Measurements from ENCODE around the gene HES5. TPM values are rescaled to one million over a fixed set of nuclear protein-coding genes. Genes with fewer than 3 reads are reported as not detected.

Gene HES5
- polyA plus RNA-seq, 1 donor (not counting 4 experiments of a cell fraction or from before 2014, with no cell fraction given), result 0.33 TPM

- no peak for TF ChIP-seq CTCF (optimal IDR thresholded peaks at IDR 0.05 in 1 of 3, IDR thresholded peaks at IDR 0.05 in 1 of 3, conservative IDR thresholded peaks at IDR 0.05 in 1 of 3; ENCODE audit: extremely low read depth in 1 of 3, insufficient read depth in 2 of 3, low read length in 3 of 3)
- TF ChIP-seq EZH2 (IDR thresholded peaks at IDR 0.05; ENCODE audit: low read length), result no peak
- no peaks in the 10 kb centered on the region for H3K9me3 ChIP-seq (ENCODE audit: control insufficient read depth, low read depth, low read length)
- FAIRE-seq (no peak), DNase-seq (ENCODE audit: low read depth, low spot score) (no peak)
- no peak overlapping the region for H3K9ac ChIP-seq (ENCODE audit: control insufficient read depth, extremely low read depth, insufficient read depth, low read length)
- no peaks in the 10 kb centered on the region for H3K9me1 ChIP-seq (ENCODE audit: control insufficient read depth, extremely low read depth, insufficient read depth, low read length)
- no peak overlapping the region for H3K4me2 ChIP-seq (ENCODE audit: control insufficient read depth, extremely low read depth, insufficient read depth, low read depth, low read length)
- no peak overlapping the region for H2AFZ ChIP-seq (ENCODE audit: control insufficient read depth, low read length)
- no peak overlapping the region for H3K4me3 ChIP-seq (ENCODE audit: control insufficient read depth in 2 of 3, extremely low read depth in 1 of 3, insufficient read depth in 2 of 3, low read depth in 1 of 3, low read length in 3 of 3)
- peaks cover 15 to 22% of the 10 kb centered on the region in 2 experiments for H3K36me3 ChIP-seq (ENCODE audit: control insufficient read depth in 2 of 2, extremely low read depth in 1 of 2, insufficient read depth in 2 of 2, low read length in 2 of 2)
- no peaks in the 10 kb centered on the region for H3K27me3 ChIP-seq (ENCODE audit: control insufficient read depth, extremely low read depth, insufficient read depth, low read length)
- no peaks in the 10 kb centered on the region for H3K79me2 ChIP-seq (ENCODE audit: control insufficient read depth, insufficient read depth, low read length)
- dilution Hi-C loops (cut with MboI; ENCODE audit: extremely low pct_ligation_motif_present, low sequenced_read_pairs), result no loop called here
- no peak overlapping the region for H3K27ac ChIP-seq (ENCODE audit: control insufficient read depth, insufficient read depth, low read length)
- H3K4me1 ChIP-seq (ENCODE audit: control insufficient read depth, extremely low read depth, insufficient read depth, low read length), result peaks cover 17% of the 10 kb centered on the region
- H4K20me1 ChIP-seq (ENCODE audit: control insufficient read depth, extremely low read depth, insufficient read depth, low read length), result peaks cover 5% of the 10 kb centered on the region
These were observed 32.2 kb downstream of the HES5 start for GRCh38 chr1:2497891-2498290.

DNA sequence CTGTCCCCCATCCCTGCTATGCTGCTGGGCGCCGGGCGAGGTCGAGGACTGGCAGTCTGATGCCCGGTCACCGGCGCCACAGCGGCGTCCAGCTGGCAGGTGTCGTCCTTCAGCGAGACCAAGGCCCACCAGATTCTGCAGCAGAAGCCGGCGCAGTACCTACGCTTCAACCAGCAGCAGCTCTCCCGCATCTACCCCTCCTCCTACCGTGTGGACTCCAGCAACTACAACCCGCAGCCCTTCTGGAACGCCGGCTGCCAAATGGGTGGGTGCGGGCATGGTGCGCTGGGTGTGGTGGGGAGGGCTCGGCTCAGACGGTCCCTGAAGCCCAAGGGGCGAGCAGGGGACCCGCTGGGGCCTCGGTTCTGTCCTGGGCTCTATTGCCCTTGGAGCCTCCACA, 33.3 kb downstream of the HES5 start:
- peaks cover 5% of the 10 kb centered on the region for H4K20me1 ChIP-seq (ENCODE audit: control insufficient read depth, extremely low read depth, insufficient read depth, low read length)
- dilution Hi-C loops (cut with MboI; ENCODE audit: extremely low pct_ligation_motif_present, low sequenced_read_pairs), result no loop called here
- no peak for FAIRE-seq
- no peak for DNase-seq (ENCODE audit: low read depth, low spot score)
- H3K27me3 ChIP-seq (ENCODE audit: control insufficient read depth, extremely low read depth, insufficient read depth, low read length), result no peaks in the 10 kb centered on the region
- peaks cover 14 to 26% of the 10 kb centered on the region in 2 experiments for H3K36me3 ChIP-seq (ENCODE audit: control insufficient read depth in 2 of 2, extremely low read depth in 1 of 2, insufficient read depth in 2 of 2, low read length in 2 of 2)
- H3K9me3 ChIP-seq (ENCODE audit: control insufficient read depth, low read depth, low read length), result no peaks in the 10 kb centered on the region
- H3K9me1 ChIP-seq (ENCODE audit: control insufficient read depth, extremely low read depth, insufficient read depth, low read length), result no peaks in the 10 kb centered on the region
- no peak overlapping the region for H3K4me2 ChIP-seq (ENCODE audit: control insufficient read depth, extremely low read depth, insufficient read depth, low read depth, low read length)
- no peak overlapping the region for H2AFZ ChIP-seq (ENCODE audit: control insufficient read depth, low read length)
- H3K79me2 ChIP-seq (ENCODE audit: control insufficient read depth, insufficient read depth, low read length), result no peaks in the 10 kb centered on the region
- peaks cover 17% of the 10 kb centered on the region for H3K4me1 ChIP-seq (ENCODE audit: control insufficient read depth, extremely low read depth, insufficient read depth, low read length)
- no peak overlapping the region for H3K4me3 ChIP-seq (ENCODE audit: control insufficient read depth in 2 of 3, extremely low read depth in 1 of 3, insufficient read depth in 2 of 3, low read depth in 1 of 3, low read length in 3 of 3)
- no peak overlapping the region for H3K9ac ChIP-seq (ENCODE audit: control insufficient read depth, extremely low read depth, insufficient read depth, low read length)
- TF ChIP-seq CTCF (optimal IDR thresholded peaks at IDR 0.05 in 1 of 3, IDR thresholded peaks at IDR 0.05 in 1 of 3, conservative IDR thresholded peaks at IDR 0.05 in 1 of 3; ENCODE audit: extremely low read depth in 1 of 3, insufficient read depth in 2 of 3, low read length in 3 of 3) (no peak), EZH2 (IDR thresholded peaks at IDR 0.05; ENCODE audit: low read length) (no peak)
- no peak overlapping the region for H3K27ac ChIP-seq (ENCODE audit: control insufficient read depth, insufficient read depth, low read length)

Data from keratinocyte (primary cell).